ENCODE data around the gene MYCN.

GRCh38 chr2:15905267-15905645 lies 35.1 kb upstream of the MYCN start:
- TF ChIP-seq REST (IDR thresholded peaks at IDR 0.05) = no peak
- TF ChIP-seq CTCF (IDR thresholded peaks at IDR 0.05; ENCODE audit: low read depth, low read length, missing input control) = no peak
- TF ChIP-seq JUND (IDR thresholded peaks at IDR 0.05) = no peak
